ENCODE data around the gene BARX2. TPM values are rescaled to one million over a fixed set of nuclear protein-coding genes. Genes with fewer than 3 reads are reported as not detected.

Gene BARX2
- total and polyA plus RNA-seq, 2 of the 4 experiments (the other 2 are of a cell fraction) = not detected

GRCh38 chr11:129427376-129427775, 51.7 kb downstream of the BARX2 start:
- CTCF ChIA-PET = no interaction called here
- no peak overlapping the region for H3K4me2 ChIP-seq (ENCODE audit: low read depth, low read length)
- H4K91ac ChIP-seq (ENCODE audit: insufficient read depth, low read depth, low read length) = no peak overlapping the region
- H3K36me3 ChIP-seq (ENCODE audit: control insufficient read depth, insufficient read depth, low read length) = no peaks in the 10 kb centered on the region
- no peak overlapping the region for H2AFZ ChIP-seq (replicated peaks; ENCODE audit: low read length, poor library complexity)
- POLR2A ChIA-PET (ENCODE audit: unreplicated experiment) = no interaction called here
- H4K8ac ChIP-seq (ENCODE audit: low read depth in 2 of 2, low read length in 2 of 2) = no peak overlapping the region
- H2BK120ac ChIP-seq (ENCODE audit: low read depth, low read length) = no peak overlapping the region
- H3K18ac ChIP-seq (ENCODE audit: low read depth, low read length) = no peak overlapping the region
- H3K4me3 ChIP-seq (ENCODE audit: insufficient read depth, low read depth, low read length) = no peak overlapping the region
- no peaks in the 10 kb centered on the region for H4K20me1 ChIP-seq (ENCODE audit: insufficient read depth, low read length)
- no peak overlapping the region for H3K56ac ChIP-seq (ENCODE audit: extremely low read depth, insufficient read depth, low read length)
- H3K27ac ChIP-seq (ENCODE audit: insufficient read depth, low read length) = no peak overlapping the region
- TF ChIP-seq CHD1 (IDR thresholded peaks at IDR 0.05; ENCODE audit: low read depth, low read length) = no peak
- no peak for TF ChIP-seq POLR2A (IDR thresholded peaks at IDR 0.05; ENCODE audit: low read depth, low read length)
- no peak for TF ChIP-seq SMC3 (IDR thresholded peaks at IDR 0.05; ENCODE audit: low read depth, low read length)
- TF ChIP-seq RCOR1 (IDR thresholded peaks at IDR 0.05; ENCODE audit: insufficient replicate concordance, low read length) = no peak
- TF ChIP-seq CTCF (conservative IDR thresholded peaks at IDR 0.05; ENCODE audit: low read depth, low read length) = no peak
- TF ChIP-seq, protein P1, sequence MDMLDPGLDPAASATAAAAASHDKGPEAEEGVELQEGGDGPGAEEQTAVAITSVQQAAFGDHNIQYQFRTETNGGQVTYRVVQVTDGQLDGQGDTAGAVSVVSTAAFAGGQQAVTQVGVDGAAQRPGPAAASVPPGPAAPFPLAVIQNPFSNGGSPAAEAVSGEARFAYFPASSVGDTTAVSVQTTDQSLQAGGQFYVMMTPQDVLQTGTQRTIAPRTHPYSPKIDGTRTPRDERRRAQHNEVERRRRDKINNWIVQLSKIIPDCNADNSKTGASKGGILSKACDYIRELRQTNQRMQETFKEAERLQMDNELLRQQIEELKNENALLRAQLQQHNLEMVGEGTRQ (IDR thresholded peaks at IDR 0.05; ENCODE audit: low read depth, low read length) = no peak
- TF ChIP-seq MXI1 (IDR thresholded peaks at IDR 0.05; ENCODE audit: borderline replicate concordance, low read depth, low read length) = no peak
- DNase-seq (no peak), ATAC-seq (ENCODE audit: low read depth) (no peak)
- H2BK5ac ChIP-seq (ENCODE audit: low read depth, low read length, poor library complexity, severe bottlenecking) = no peak overlapping the region
- no peak overlapping the region for H3K4ac ChIP-seq (ENCODE audit: low read depth, low read length)
- no peaks in the 10 kb centered on the region for H3K9me1 ChIP-seq (ENCODE audit: insufficient read depth, low read length)
- WGBS, 2 experiments (ENCODE audit: extremely low coverage in 2 of 2, insufficient read length in 1 of 2) = no CpG with 5 or more reads among the region's 3 CpGs
- no peak overlapping the region for H2BK20ac ChIP-seq (ENCODE audit: low read depth, low read length)
- H2AK9ac ChIP-seq (replicated peaks; ENCODE audit: low read depth, low read length, poor library complexity) = no peak overlapping the region
- in situ Hi-C loops (cut with MboI; ENCODE audit: low sequenced_read_pairs) (no loop called here), dilution Hi-C loops (cut with HindIII; ENCODE audit: low sequenced_read_pairs, unreplicated experiment) (no loop called here), intact Hi-C loops (cut with micrococcal nuclease) (no loop called here)
- no peaks in the 10 kb centered on the region for H3K27me3 ChIP-seq (ENCODE audit: control insufficient read depth, insufficient read depth, low read length)
- peaks cover 2% of the 10 kb centered on the region for H3K9me3 ChIP-seq (ENCODE audit: control insufficient read depth, insufficient read depth, low read length)
- H3K9ac ChIP-seq (ENCODE audit: low read depth, low read length) = no peak overlapping the region
- H2BK15ac ChIP-seq (ENCODE audit: low read depth, low read length) = no peak overlapping the region
- H3K79me1 ChIP-seq (ENCODE audit: low read depth in 1 of 2, low read length in 2 of 2) = no peaks in the 10 kb centered on the region
- no peak overlapping the region for H2AK5ac ChIP-seq (ENCODE audit: low read depth, low read length)
- H3K14ac ChIP-seq (replicated peaks; ENCODE audit: low read depth, low read length) = no peak overlapping the region
- H4K5ac ChIP-seq (ENCODE audit: low read depth, low read length) = no peak overlapping the region
- BruUV-seq (replicated peaks) = no TSS peak
- H3K4me1 ChIP-seq (ENCODE audit: control insufficient read depth, insufficient read depth, low read length) = no peaks in the 10 kb centered on the region
- no peak overlapping the region for H3K23ac ChIP-seq (ENCODE audit: low read depth, low read length)

Measured in IMR-90 (cell line).